ENCODE results near the gene CHKB.

- TF ChIP-seq RFX5 (IDR thresholded peaks at IDR 0.05; ENCODE audit: low read depth, low read length) = no peak
- no peak for TF ChIP-seq CTCF (conservative IDR thresholded peaks at IDR 0.05; ENCODE audit: low read depth, low read length)
- TF ChIP-seq SMC3 (IDR thresholded peaks at IDR 0.05; ENCODE audit: low read depth, low read length) = no peak
- TF ChIP-seq POLR2A (IDR thresholded peaks at IDR 0.05; ENCODE audit: low read depth, low read length) = no peak
- no peak for TF ChIP-seq MXI1 (IDR thresholded peaks at IDR 0.05; ENCODE audit: borderline replicate concordance, low read depth, low read length)
- TF ChIP-seq RAD21 (IDR thresholded peaks at IDR 0.05; ENCODE audit: low read length) = no peak
- no peak for TF ChIP-seq FOS (IDR thresholded peaks at IDR 0.05; ENCODE audit: low read depth, low read length)
- TF ChIP-seq ELK1 (IDR thresholded peaks at IDR 0.05; ENCODE audit: borderline replicate concordance, low read depth, low read length) = no peak
- TF ChIP-seq CEBPB (IDR thresholded peaks at IDR 0.05; ENCODE audit: low read depth, low read length) = no peak
- TF ChIP-seq MAFK (IDR thresholded peaks at IDR 0.05; ENCODE audit: low read depth, low read length) = no peak
- TF ChIP-seq RCOR1 (IDR thresholded peaks at IDR 0.05; ENCODE audit: insufficient replicate concordance, low read length) = no peak
- TF ChIP-seq MAZ (IDR thresholded peaks at IDR 0.05; ENCODE audit: borderline replicate concordance, low read depth, low read length) = no peak
These were observed 21.0 kb downstream of the CHKB start for GRCh38 chr22:50561401-50562358.
